ENCODE data around the gene PAK1. TPM values are rescaled to one million over a fixed set of nuclear protein-coding genes. Genes with fewer than 3 reads are reported as not detected.
"Not testable (repeated sequence)": the region's sequence is repeated elsewhere in the genome, so short reads cannot be mapped to it uniquely, and the experiment has no call there.

Gene PAK1
- total and polyA plus RNA-seq, 2 donors (not counting 1 experiment from before 2014, with no cell fraction given), result 34.6 to 37.7 TPM

DNA sequence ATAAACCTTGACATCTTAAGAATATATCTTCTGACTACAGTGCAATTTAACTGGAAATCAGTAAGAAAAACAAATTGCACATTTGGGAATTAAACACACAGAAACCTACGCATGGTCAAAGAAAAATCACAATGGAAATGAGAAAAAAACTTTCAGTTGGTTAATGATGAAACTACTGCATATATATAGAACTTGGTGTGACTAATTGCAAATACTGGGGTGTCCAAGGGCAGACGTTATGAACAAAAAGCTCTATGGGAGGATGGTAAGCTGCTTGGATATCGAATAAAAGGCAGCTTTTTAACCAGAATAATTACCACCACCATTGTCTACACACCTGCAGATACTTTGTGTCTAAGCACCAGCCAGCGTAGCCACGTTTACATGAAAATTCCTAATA lies 173.2 kb downstream of the PAK1 start:
- Histone ChIP-seq H3K36me3 (ENCODE audit: control insufficient read depth, insufficient read depth, low read length) (no peaks in the 10 kb centered on the region), H3K4me2 (ENCODE audit: extremely low read depth, insufficient read depth, low read length) (no peak overlapping the region), H3K27ac (ENCODE audit: insufficient read depth, low read length) (no peak overlapping the region), H3K27me3 (ENCODE audit: control insufficient read depth, insufficient read depth, low read length) (no peaks in the 10 kb centered on the region), H3K9me3 (ENCODE audit: control insufficient read depth, insufficient read depth, low read depth, low read length) (no peaks in the 10 kb centered on the region), H3K9ac (ENCODE audit: insufficient read depth, low read length) (no peak overlapping the region), H4K20me1 (ENCODE audit: control insufficient read depth, extremely low read depth, insufficient read depth, low read length) (no peaks in the 10 kb centered on the region), H2AFZ (ENCODE audit: low read length) (no peak overlapping the region), H3K79me2 (ENCODE audit: control insufficient read depth, insufficient read depth, low read length) (no peaks in the 10 kb centered on the region), H3K4me3 (replicated peaks in 1 of 4; ENCODE audit: control extremely low read depth in 1 of 4, insufficient read depth in 1 of 4, low read depth in 3 of 4, low read length in 4 of 4) (no peak overlapping the region), H3K4me1 (ENCODE audit: control insufficient read depth, extremely low read depth, insufficient read depth, low read length) (no peaks in the 10 kb centered on the region)
- TF ChIP-seq EZH2 (IDR thresholded peaks at IDR 0.05; ENCODE audit: low read length, missing control alignments), result no peak
- TF ChIP-seq, protein P1, sequence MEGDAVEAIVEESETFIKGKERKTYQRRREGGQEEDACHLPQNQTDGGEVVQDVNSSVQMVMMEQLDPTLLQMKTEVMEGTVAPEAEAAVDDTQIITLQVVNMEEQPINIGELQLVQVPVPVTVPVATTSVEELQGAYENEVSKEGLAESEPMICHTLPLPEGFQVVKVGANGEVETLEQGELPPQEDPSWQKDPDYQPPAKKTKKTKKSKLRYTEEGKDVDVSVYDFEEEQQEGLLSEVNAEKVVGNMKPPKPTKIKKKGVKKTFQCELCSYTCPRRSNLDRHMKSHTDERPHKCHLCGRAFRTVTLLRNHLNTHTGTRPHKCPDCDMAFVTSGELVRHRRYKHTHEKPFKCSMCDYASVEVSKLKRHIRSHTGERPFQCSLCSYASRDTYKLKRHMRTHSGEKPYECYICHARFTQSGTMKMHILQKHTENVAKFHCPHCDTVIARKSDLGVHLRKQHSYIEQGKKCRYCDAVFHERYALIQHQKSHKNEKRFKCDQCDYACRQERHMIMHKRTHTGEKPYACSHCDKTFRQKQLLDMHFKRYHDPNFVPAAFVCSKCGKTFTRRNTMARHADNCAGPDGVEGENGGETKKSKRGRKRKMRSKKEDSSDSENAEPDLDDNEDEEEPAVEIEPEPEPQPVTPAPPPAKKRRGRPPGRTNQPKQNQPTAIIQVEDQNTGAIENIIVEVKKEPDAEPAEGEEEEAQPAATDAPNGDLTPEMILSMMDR (conservative IDR thresholded peaks at IDR 0.05 in 1 of 2, IDR thresholded peaks at IDR 0.05 in 1 of 2; ENCODE audit: low read depth in 1 of 2, low read length in 2 of 2), result no peak
- DNase-seq (ENCODE audit: low read depth in 2 of 2), result no peak

DNA sequence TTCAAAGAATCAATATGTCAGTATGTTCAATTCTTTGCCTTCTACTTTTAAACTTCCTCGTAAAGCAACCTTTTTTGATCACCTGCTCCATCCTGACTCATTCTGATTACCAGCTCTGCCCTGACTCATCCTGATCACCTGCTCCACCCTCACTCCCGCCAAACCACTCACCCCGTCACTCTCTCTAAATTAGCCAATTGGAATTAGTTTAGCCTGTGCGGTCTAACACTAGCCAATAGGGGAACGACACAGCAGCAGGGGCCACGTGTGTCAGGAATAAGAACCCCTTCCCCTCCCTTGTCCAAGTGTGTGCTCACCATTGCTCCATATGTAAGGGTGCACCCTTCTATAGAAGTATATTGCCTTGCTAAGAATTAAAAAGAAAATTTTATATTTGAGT lies 173.9 kb downstream of the PAK1 start:
- not testable (repeated sequence) for H3K36me3 ChIP-seq (ENCODE audit: control insufficient read depth, insufficient read depth, low read length); H3K9ac ChIP-seq (ENCODE audit: insufficient read depth, low read length); H2AFZ ChIP-seq (ENCODE audit: low read length); H3K27me3 ChIP-seq (ENCODE audit: control insufficient read depth, insufficient read depth, low read length); H3K4me2 ChIP-seq (ENCODE audit: extremely low read depth, insufficient read depth, low read length); H3K4me3 ChIP-seq (replicated peaks in 1 of 4; ENCODE audit: control extremely low read depth in 1 of 4, insufficient read depth in 1 of 4, low read depth in 3 of 4, low read length in 4 of 4); H3K79me2 ChIP-seq (ENCODE audit: control insufficient read depth, insufficient read depth, low read length); H3K27ac ChIP-seq (ENCODE audit: insufficient read depth, low read length); H4K20me1 ChIP-seq (ENCODE audit: control insufficient read depth, extremely low read depth, insufficient read depth, low read length); H3K4me1 ChIP-seq (ENCODE audit: control insufficient read depth, extremely low read depth, insufficient read depth, low read length); H3K9me3 ChIP-seq (ENCODE audit: control insufficient read depth, insufficient read depth, low read depth, low read length)
- DNase-seq (ENCODE audit: low read depth in 2 of 2), result peak in 1 of 2 donors; percentile 19

DNA sequence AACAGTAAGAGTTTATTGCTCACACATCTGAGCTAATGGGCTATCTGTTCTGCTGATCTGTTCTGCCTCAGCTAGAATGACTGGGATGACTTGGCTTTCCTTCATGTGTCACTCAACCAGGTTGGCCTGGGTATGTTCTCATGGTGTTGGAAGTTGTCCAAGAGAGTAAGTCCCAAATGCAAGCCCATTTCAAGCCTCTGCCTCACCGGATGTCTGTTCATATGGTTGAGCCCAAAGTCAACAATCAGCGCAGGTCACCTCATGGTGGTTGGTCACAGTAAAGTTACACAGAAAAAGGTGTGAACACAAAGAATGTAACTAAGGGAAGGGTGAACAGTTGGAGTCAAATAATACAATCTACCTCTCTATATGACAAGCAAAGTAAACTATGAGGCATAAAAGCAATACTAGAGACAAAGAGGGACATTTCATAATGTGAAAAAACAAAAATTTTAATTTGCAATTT lies 174.3 kb downstream of the PAK1 start:
- no peaks in the 10 kb centered on the region for H3K4me1 ChIP-seq (ENCODE audit: control insufficient read depth, extremely low read depth, insufficient read depth, low read length)
- no peaks in the 10 kb centered on the region for H3K27me3 ChIP-seq (ENCODE audit: control insufficient read depth, insufficient read depth, low read length)
- H3K9me3 ChIP-seq (ENCODE audit: control insufficient read depth, insufficient read depth, low read depth, low read length), result no peaks in the 10 kb centered on the region
- peak in 1 of 2 donors; percentile 51 for DNase-seq (ENCODE audit: low read depth in 2 of 2)
- H3K27ac ChIP-seq (ENCODE audit: insufficient read depth, low read length), result no peak overlapping the region
- H4K20me1 ChIP-seq (ENCODE audit: control insufficient read depth, extremely low read depth, insufficient read depth, low read length), result no peaks in the 10 kb centered on the region
- no peak overlapping the region for H2AFZ ChIP-seq (ENCODE audit: low read length)
- no peak overlapping the region for H3K4me2 ChIP-seq (ENCODE audit: extremely low read depth, insufficient read depth, low read length)
- no peaks in the 10 kb centered on the region for H3K79me2 ChIP-seq (ENCODE audit: control insufficient read depth, insufficient read depth, low read length)
- TF ChIP-seq EZH2 (IDR thresholded peaks at IDR 0.05; ENCODE audit: low read length, missing control alignments), result no peak
- TF ChIP-seq, protein P1 (conservative IDR thresholded peaks at IDR 0.05 in 1 of 2, IDR thresholded peaks at IDR 0.05 in 1 of 2; ENCODE audit: low read depth in 1 of 2, low read length in 2 of 2), result no peak
- no peak overlapping the region for H3K9ac ChIP-seq (ENCODE audit: insufficient read depth, low read length)
- no peak overlapping the region for H3K4me3 ChIP-seq (replicated peaks in 1 of 4; ENCODE audit: control extremely low read depth in 1 of 4, insufficient read depth in 1 of 4, low read depth in 3 of 4, low read length in 4 of 4)
- no peaks in the 10 kb centered on the region for H3K36me3 ChIP-seq (ENCODE audit: control insufficient read depth, insufficient read depth, low read length)
